Measurements from ENCODE around the gene SMC5. TPM values are rescaled to one million over a fixed set of nuclear protein-coding genes. Genes with fewer than 3 reads are reported as not detected.

SMC5 gene
- total RNA-seq, 1 experiment from 2014 or later: 34.9 TPM

DNA sequence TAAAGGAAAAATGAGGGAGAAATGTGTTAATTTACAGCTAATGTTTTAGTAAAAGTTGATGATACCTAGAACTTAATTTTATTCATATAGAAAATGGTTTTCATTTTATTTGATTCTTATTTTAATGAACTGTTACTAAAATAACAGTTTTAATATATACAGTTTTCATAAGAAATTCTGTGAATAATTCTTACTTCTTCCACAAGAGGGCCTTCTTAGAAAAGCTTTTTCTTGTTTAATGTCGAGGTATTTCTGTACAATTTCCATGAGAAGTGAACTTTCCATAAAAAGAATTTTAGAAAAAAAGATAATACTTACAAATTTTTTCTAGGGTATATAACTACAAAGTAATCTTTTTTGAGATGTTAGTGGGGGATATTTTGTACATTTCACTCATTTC lies 81.8 kb downstream of the SMC5 start:
- peak; percentile 71 for DNase-seq (ENCODE audit: low spot score)
- in situ Hi-C loops (cut with HindIII; ENCODE audit: low sequenced_read_pairs): loop anchor here (25.0 kb wide), 1 partner anchor 147 kb away; no protein-coding TSS in a partner anchor

DNA sequence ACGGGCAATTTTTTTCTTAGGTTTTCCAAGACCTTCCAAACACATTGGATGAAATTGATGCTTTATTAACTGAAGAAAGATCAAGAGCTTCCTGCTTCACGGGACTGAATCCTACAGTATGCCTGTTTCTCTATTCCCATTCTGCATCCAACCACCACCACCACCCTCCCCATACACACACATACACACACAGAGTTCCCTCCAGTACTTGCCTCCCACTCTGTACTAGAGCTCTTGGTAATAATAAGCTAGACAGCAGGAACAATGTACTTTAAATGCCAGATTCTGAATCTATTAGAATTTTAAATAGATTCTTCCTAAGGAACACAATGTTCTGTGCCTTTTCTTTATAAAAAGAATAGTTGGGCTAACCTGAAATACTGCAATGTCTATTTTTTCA lies 88.3 kb downstream of the SMC5 start:
- in situ Hi-C loops (cut with HindIII; ENCODE audit: low sequenced_read_pairs): loop anchor here (25.0 kb wide), 1 partner anchor 140 kb away; no protein-coding TSS in a partner anchor
- DNase-seq (ENCODE audit: low spot score): no peak

DNA sequence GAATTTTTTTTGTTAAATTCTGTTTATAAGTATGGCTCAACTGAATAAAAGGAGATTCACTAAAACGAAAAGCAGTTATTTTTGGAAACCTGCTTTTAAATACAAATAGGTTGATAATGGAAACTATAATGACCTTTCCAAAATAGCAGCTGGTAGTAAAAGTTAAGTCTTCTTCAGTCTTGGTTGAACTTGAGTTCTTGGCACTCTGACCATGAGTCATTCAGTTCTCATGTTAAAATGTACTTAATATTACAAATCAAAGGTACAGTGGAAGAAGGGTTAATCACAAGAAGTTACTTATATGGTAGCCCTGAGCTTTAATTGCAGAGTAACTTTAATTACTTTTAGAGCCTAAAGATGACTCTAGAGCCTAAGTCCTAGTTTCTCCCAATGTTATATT lies 93.6 kb downstream of the SMC5 start:
- in situ Hi-C loops (cut with HindIII; ENCODE audit: low sequenced_read_pairs): no loop called here

DNA sequence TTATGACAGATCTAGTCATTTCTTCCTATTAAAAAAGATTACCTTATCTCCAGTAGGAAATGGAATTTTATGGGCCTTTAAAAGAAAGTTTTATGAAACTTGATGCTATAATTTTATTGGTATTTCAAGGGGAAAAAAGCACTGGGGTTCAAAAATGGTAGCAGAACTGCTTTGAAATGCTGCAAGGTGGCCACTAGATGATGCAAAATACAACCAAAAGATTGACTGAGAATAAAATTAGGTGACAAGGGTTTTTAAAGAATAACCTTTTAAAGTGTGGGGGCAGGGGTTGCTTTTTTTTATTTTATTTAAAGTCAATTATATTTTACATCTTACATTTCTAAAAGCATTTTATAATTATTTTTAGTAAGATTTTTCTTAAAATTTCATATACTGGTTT lies 94.0 kb downstream of the SMC5 start:
- in situ Hi-C loops (cut with HindIII; ENCODE audit: low sequenced_read_pairs): no loop called here
- no peak for DNase-seq (ENCODE audit: low spot score)

More for the DNA sequence above, 93.6 kb downstream of the SMC5 start:
- DNase-seq (ENCODE audit: low spot score): no peak

DNA sequence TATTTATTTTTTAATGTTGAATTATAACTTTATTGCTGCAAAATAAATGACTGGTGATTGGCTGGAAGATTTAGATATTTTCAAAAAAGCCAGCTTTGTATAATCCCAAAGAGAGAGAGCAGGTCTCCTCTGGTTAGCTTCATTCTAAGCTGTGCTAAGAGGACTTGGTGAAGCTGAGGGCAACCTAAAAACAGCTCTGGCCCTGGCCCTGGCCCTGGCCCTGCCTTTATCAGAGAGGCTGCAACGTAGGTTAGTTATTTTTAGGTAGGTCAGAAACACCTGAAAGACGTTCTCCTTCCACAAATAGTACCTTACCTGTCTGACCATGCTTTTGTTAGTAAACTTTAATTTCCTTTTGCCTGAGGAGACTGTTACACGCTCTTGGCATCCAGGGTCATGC lies 97.0 kb downstream of the SMC5 start:
- no peak for DNase-seq (ENCODE audit: low spot score)
- in situ Hi-C loops (cut with HindIII; ENCODE audit: low sequenced_read_pairs): no loop called here

DNA sequence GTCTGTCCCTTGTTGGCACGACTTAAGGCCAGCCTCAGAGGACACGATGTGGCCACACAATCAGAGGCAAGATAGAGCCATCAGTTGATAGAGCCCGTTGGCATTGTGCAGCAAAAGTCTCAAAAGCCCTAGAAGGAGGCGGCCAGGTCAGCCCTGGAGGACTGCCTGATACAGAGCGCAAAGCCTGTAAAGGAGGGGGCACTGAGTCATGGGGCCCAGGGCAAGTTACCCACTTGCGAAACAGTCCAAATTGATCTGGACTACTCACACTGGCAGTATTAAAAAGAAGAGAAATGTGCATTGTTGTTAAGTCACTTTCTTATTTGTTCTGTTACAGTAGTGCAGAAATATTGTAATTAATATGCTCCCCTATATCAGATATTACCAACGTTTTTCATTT lies 104.2 kb downstream of the SMC5 start:
- in situ Hi-C loops (cut with HindIII; ENCODE audit: low sequenced_read_pairs): no loop called here
- no peak for DNase-seq (ENCODE audit: low spot score)

DNA sequence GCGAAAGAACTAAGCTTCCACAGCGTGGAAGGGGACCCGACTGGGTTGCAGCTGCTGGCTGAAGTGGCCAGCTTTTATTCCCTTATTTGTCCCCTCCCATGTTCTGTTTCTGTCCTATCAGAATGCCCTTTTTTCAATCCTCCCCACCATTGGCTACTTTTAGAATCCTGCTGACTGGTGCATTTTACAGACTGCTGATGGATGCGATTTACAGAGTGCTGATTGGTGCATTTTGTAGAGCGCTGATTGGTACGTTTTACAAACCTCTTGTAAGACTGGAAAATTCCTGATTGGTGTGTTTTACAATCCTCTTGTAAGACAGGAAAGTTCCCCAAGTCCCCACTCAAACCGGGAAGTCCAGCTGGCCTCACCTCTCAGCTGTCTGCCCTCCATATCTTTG lies 105.0 kb downstream of the SMC5 start:
- in situ Hi-C loops (cut with HindIII; ENCODE audit: low sequenced_read_pairs): no loop called here
- DNase-seq (ENCODE audit: low spot score): no peak

DNA sequence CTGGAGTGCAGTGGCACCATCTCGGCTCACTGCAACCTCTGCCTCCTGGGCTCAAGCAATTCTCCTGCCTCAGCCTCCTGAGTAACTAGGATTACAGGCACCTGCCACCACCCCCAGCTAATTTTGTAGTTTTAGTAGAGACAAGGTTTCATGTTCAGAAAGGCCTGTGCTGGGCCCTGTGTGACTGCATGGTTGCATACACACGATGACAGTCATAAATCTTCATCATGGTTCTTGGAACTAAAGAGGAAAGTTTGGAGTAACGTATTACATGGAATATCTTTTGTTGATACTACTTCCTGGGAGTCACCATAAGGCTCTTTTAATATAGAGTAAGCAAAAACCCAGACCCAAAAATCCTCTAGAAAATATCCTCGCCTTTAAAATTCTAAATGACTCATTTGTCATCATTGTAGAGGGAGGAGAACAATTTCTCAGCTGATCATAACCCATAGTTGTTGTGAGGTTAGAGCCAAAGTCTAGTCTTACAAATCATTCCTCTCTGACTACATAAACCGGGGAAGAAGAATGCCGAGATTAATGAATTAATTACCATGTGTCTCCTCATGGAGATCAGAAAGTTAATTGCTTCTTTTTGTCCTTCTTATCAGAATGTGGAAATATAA lies 108.6 kb downstream of the SMC5 start:
- no peak for DNase-seq (ENCODE audit: low spot score)
- in situ Hi-C loops (cut with HindIII; ENCODE audit: low sequenced_read_pairs): no loop called here

DNA sequence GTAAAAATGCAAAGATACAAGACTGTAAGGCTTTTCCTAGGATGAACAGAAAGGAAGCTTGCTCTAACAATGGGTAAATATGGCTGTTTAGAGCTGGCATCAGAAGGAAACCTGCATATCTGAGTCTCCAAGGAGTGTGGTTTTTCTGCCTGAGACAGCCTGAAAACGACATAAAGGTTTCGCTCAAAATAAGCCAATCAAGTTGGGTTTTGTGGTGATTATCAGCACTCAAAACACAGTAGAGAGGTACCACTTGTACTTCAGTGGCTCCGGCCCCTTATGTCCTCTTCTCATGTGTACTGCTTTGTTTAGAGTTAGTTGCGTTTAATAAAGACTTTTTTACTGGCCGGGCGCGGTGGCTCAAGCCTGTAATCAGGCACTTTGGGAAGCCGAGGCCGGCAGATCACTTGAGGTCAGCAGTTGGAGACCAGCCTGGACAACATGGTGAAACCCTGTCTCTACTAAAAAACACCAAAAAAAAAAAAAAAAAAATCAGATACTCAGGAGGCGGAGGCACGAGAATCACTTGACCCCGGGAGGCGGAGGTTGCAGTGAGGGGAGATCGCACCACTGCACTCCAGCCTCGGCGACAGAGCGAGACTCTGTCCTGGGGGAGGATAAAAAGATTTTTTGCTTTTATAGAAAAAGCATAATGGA lies 116.3 kb downstream of the SMC5 start:
- no peak for DNase-seq (ENCODE audit: low spot score)
- in situ Hi-C loops (cut with HindIII; ENCODE audit: low sequenced_read_pairs): no loop called here

DNA sequence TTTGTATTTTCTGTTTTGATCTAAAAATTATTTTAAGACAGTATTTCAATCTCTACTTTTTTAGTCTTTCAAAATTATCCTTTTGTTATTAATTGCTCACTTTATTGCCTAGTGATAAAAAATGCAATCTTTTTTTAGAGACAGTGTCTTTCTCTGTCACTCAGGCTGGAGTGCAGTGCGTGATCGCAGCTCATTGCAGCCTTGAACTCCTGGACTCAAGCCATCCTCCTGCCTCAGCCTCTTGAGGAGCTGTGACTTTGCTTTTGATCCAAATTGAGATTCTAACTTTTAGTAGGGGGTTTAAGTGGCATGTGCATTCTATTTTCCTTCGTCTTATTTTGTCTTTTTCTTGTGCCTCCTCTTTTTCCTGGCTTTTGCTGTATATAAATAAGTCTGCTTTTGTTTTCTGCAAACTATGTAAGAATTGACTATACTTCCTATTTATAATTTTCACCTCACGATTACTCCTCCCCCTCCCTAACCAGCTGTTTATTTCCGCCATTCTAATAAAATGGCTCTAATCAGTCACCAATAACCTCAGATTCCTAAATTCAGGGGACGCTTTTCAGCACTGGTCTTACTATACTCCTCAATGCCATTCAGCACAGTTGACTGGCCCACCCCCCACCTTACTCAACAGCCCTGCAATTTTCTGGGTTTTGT lies 123.4 kb downstream of the SMC5 start:
- in situ Hi-C loops (cut with HindIII; ENCODE audit: low sequenced_read_pairs): no loop called here
- DNase-seq (ENCODE audit: low spot score): peak; percentile 50

DNA sequence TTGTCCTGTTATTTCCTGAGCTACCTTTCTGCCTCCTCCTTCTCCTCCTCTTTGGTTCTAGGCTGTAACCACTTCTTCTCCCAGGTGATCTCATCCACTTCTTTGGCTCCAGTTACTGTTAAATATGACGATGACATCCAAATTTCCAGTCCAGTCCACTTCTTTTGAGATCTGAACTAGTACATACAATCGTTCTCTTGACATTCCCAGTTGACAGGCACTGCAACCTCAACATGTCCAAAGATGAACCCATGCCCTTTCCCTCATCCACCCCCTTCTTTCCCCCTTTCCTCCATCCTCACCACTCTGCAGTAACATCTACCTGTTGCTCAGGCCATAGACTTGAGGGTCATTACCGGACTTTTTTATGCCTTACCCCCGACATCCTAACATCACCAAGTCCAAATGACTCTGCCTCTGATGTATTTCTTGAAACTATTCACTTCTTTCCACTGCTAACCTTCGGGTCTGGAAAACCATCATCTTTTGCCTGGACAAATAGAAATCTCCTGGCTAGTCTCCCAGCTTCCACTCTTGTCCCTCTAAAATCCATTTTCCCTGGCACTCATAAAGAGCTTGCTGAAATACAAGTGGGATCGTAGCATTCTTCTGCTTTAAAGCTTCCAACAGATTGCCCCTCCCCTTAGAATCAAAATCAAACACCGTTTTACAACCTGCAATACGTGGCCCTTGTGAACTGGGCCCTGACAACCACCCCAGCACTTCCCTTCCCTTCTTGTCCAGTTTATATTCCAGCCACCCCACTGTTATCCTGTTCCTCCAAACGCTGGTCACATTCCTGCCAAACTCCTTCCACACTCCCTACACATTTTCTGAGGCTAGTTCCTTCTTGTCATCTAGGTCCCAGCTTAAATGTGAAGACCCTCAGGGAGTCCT lies 124.2 kb downstream of the SMC5 start:
- in situ Hi-C loops (cut with HindIII; ENCODE audit: low sequenced_read_pairs): no loop called here
- peak; percentile 48 for DNase-seq (ENCODE audit: low spot score)

DNA sequence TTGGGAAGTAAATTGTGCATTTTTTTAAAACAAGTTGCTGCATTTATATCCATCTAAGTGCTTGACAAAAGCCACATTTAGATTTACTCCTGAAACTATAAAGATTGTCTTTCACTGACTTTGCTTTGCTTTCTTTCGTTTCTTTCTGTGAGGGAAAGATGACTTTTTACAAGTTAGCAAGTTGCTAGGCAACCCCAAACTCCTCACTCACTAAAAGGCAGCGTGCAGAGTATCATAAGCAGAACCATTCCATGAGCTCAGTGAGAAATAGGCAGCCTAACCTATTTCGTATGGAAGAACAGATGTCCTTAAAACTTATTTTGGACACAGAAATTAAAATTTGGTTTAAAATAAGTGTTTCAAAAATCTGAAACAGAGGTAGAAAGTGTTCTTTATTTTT lies 126.6 kb downstream of the SMC5 start:
- peak; percentile 49 for DNase-seq (ENCODE audit: low spot score)
- in situ Hi-C loops (cut with HindIII; ENCODE audit: low sequenced_read_pairs): no loop called here

DNA sequence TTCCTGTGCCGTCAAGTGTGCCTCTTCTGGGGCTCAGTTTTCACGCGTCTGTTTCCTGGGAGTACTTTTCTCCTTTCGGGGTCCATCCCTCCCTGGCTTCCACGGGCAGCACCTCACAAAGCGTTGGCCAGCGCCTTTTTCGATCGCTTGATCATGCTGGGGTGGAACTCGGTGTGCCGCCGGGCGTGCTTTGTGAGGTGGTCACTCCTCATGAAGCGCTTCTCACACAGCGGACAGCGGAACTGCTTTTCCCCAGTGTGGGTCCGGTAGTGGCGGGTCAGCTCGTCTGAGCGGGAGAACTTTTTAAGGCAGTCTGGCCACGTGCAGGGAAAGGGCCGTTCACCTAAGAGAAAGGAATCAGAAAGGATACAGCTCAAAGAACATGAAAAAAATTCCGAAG lies 128.9 kb downstream of the SMC5 start:
- DNase-seq (ENCODE audit: low spot score): no peak

DNA sequence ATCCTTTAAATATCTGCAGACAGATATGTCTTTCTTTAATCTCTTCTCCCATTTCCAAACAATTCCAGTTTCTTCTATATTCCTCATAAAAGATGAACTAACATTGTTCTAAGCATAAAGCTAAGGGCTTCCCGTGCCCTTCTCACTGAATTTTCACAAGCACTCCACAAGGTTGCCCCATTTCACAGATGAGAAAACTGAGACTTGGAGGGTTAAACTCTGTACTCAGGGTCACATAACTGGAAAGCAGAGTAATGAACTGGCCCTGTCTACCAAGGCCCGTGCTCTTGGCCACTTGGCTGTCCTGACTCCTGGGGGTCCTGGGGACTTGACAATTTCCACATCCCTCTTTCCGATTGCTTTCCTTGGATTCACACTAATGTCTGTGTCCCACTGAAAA lies 130.4 kb downstream of the SMC5 start:
- in situ Hi-C loops (cut with HindIII; ENCODE audit: low sequenced_read_pairs): no loop called here
- DNase-seq (ENCODE audit: low spot score): no peak

More for the DNA sequence above, 128.9 kb downstream of the SMC5 start:
- in situ Hi-C loops (cut with HindIII; ENCODE audit: low sequenced_read_pairs): no loop called here

DNA sequence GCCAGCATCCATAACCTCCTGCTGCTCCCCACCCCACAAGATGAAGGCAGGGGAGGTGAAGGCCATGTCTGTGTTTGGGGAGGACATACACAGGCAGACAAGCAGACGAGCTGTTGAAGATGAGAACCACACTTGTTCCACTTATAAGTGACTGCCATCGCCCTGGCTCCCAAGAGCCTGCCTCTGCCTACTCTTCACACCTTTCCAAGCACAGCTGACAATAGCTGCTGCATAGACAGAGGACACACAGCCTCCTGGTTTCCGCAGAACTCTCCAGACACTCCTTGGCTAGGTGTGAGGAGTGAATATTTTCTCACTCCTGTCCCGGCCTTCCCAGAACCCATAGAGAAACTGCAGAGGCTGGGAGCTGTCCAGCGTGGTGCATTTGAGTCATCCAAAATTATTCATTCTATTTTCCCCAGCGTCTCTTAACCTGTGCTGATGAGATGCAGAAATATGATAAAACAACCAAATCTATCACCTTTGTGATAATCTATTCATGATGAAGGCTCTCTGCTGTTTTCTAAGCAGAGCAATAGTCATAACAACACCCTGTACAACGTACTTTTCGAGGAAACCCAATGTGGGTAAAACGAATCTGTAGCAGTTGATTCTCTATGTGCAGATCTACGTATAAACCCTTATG lies 131.0 kb downstream of the SMC5 start:
- peak; percentile 60 for DNase-seq (ENCODE audit: low spot score)
- in situ Hi-C loops (cut with HindIII; ENCODE audit: low sequenced_read_pairs): no loop called here

DNA sequence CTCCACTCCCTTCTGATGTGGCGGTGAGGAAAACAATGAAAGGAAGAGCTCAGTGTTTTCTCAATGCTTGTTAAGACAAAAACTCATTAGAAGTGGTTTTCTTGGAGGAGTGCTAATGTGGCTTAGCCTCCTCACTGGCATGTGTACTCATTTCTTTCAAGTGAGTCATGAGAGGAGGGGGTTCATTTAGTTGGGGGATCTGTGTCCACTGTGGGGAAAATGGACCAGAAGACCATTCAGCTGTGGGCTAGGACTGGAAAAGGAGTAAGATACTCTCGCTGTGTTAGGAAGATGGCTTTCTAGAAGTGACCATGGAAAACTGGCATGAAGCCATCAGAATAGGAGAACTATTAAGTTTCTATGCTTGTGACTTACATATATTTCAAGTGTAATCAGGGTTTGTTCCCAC lies 132.2 kb downstream of the SMC5 start:
- in situ Hi-C loops (cut with HindIII; ENCODE audit: low sequenced_read_pairs): no loop called here
- DNase-seq (ENCODE audit: low spot score): peak; percentile 43

DNA sequence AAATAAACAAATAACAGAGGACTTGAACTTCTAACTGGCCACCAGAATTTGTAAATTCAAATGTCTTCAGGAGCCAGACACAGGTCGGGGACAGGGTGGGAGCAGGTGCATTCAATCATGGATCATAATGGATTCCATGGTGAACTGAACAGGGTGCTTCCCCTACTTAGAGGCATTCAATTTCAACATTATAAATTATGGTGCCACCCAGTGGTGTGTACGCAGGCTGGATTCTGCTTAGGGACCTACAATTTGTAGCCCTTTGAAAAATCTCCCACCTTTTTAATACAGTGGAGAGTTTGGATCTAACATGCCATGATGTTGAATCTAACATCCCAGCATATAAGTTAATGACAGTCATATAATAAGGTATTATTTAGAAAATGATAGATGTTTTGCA lies 133.4 kb downstream of the SMC5 start:
- DNase-seq (ENCODE audit: low spot score): peak; percentile 71
- in situ Hi-C loops (cut with HindIII; ENCODE audit: low sequenced_read_pairs): no loop called here

DNA sequence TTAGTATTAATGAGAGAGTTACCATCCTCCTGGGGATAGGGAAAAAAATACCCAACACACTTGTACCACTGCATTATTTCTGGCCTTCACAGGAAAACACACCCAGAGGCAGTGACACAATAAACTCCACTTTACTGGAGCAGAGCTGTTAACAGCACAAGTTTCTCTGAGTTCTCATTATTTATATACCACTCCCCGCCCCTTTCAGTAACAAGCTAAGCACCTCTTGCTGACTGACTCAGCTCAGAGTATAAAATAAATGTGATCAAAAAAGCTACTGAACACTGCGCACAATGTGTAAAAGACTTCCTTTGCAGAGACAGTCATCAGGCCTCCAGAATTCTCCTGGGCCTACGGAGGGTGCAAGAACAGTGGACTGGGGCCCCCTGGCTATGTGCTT lies 134.1 kb downstream of the SMC5 start:
- no peak for DNase-seq (ENCODE audit: low spot score)
- in situ Hi-C loops (cut with HindIII; ENCODE audit: low sequenced_read_pairs): no loop called here

DNA sequence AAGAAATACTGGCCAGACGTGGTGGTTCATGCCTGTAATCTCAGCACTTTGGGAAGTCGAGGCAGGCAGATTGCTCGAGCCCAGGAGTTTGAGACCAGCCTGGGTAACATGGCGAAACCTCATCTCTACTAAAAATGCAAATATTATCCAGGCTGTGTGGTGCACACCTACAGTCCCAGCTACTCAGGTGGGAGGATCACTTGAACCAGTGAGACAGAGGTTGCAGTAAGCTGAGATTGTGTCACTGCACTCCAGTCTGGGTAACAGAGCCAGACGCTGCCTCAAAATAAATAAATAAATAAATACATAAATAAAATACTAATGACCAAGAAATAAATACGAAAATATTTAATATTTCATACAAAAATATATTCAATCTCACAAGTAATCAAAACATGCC lies 136.9 kb downstream of the SMC5 start:
- no peak for DNase-seq (ENCODE audit: low spot score)
- in situ Hi-C loops (cut with HindIII; ENCODE audit: low sequenced_read_pairs): no loop called here
